Upper lobe of right lung (tissue), 1 donor: Measurements from ENCODE around the gene NIPA2. TPM values are rescaled to one million over a fixed set of nuclear protein-coding genes. Genes with fewer than 3 reads are reported as not detected.
"Not testable (repeated sequence)": the region's sequence is repeated elsewhere in the genome, so short reads cannot be mapped to it uniquely, and the experiment has no call there.

Experiments
- ATAC-seq: fragments of 200-7000 bp; cut with Tn5 transposase; one replicate; pipeline ENCODE4 v1.9.1; 2020; ENCODE audit warnings: mild to moderate bottlenecking, moderate library complexity
- DNase-seq: peaks from one replicate; pipeline ENCODE4 v3.0.0-alpha.2; 2020
- H3K27ac ChIP-seq: fragments of 200-600 bp; one replicate; pipeline ENCODE4 v1.8.0; 2022
- H3K27me3 ChIP-seq: fragments of 200-600 bp; one replicate; pipeline ENCODE4 v1.8.0; 2022; ENCODE audit warnings: mild to moderate bottlenecking
- H3K36me3 ChIP-seq: fragments of 200-600 bp; one replicate; pipeline ENCODE4 v1.8.0; 2022
- H3K4me1 ChIP-seq: fragments of 200-600 bp; one replicate; pipeline ENCODE4 v1.8.0; 2022
- H3K4me3 ChIP-seq: fragments of 200-600 bp; one replicate; pipeline ENCODE4 v1.8.0; 2022; ENCODE audit warnings: mild to moderate bottlenecking
- H3K9me3 ChIP-seq: fragments of 200-600 bp; one replicate; pipeline ENCODE4 v1.8.0; 2022
- CTCF ChIP-seq: fragments of 200-600 bp; IDR thresholded peaks from one replicate; pipeline ENCODE4 v1.8.0; 2022; ENCODE audit warnings: antibody characterized with exemption
- intact Hi-C: fragments of 100-400 bp; cut with DNase I; formaldehyde crosslinking; loops from one replicate; pipeline ENCODE4 v1.11.0; 2022
- total RNA-seq: library from RNA; stranded (reverse); fragmentation: NEBNext Ultra II Directional; extraction: Animal tissue kit (Norgen Biotek cat#: 25700); gene quantifications from one replicate; pipeline ENCODE4 v1.2.1, GENCODE V29; 2021
- donor health status: DM: no; HTN: yes; CAD: no; lungs with severe emphysema.

The NIPA2 gene
- total RNA-seq, 1 donor from 2014 or later: 46.2 TPM

DNA sequence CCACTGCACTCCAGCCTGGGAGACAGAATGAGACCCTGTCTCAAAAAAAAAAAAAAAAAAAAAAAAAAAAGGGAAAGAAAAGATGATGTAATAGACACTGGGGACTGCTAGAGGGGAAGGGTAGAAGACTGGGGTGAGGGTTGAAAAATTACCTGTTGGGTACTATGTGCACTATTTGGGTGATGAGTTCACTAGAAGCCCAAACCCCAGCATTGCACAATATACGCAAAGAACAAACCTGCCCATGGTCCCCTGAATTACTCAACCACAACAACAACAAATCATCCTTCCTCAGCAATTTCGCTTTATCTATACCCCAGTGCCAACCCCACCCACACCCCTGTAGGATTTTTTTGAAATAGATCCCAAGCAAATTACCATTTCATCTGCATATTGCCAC, 38.6 kb upstream of the NIPA2 start:
- no peaks in the 10 kb centered on the region for H3K4me1 ChIP-seq
- ATAC-seq (no peak), DNase-seq (no peak)
- H3K4me3 ChIP-seq: no peak overlapping the region
- no peaks in the 10 kb centered on the region for H3K36me3 ChIP-seq
- intact Hi-C loops: no loop called here
- no peak overlapping the region for H3K27ac ChIP-seq
- H3K9me3 ChIP-seq: no peaks in the 10 kb centered on the region
- no peaks in the 10 kb centered on the region for H3K27me3 ChIP-seq
- TF ChIP-seq CTCF: no peak

DNA sequence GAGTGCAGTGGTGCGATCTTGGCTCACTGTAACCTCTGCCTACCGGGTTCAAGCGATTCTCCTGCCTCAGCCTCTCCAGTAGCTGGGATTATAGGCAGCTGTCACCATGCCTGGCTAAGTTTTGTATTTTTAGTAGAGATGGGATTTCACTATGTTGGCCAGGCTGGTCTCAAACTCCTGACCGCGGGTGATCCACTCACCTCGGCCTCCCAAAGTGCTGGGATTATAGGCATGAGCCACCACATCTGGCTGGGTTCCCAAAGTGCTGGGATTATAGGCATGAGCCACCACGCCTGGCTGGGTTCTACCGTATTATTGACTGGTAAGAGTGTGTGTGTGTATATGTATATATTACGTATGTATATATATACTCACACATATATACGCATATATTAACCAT, 35.5 kb upstream of the NIPA2 start:
- ATAC-seq, H3K9me3 ChIP-seq, H3K4me3 ChIP-seq, DNase-seq, H3K27me3 ChIP-seq, intact Hi-C loops, H3K36me3 ChIP-seq, H3K27ac ChIP-seq, H3K4me1 ChIP-seq: not testable (repeated sequence)

GRCh38 chr15:22806156-22806555, 32.3 kb upstream of the NIPA2 start:
- no peaks in the 10 kb centered on the region for H3K27me3 ChIP-seq

GRCh38 chr15:22806664-22807063, 31.8 kb upstream of the NIPA2 start:
- TF ChIP-seq CTCF: no peak

More at GRCh38 chr15:22806156-22806555, 32.3 kb upstream of the NIPA2 start:
- TF ChIP-seq CTCF: no peak
- Histone ChIP-seq H3K27ac (no peak overlapping the region), H3K4me3 (no peak overlapping the region), H3K4me1 (no peaks in the 10 kb centered on the region), H3K9me3 (no peaks in the 10 kb centered on the region), H3K36me3 (no peaks in the 10 kb centered on the region)
- no peak for ATAC-seq
- intact Hi-C loops: no loop called here
- no peak for DNase-seq

DNA sequence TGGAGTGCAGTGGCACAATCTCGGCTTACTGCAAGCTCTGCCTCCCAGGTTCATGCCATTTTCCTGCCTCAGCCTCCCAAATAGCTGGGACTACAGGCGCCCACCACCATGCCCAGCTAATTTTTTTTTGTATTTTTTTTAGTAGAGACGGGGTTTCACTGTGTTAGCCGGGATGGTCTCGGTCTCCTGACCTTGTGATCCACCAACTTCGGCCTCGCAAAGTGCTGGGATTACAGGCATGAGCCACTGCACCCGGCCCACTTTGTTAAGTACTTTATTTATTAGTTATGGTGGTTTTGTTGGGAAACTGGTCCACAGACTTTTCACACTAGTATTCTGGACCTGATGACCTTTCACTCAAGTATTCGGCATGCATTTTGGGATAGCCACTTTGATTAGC, 30.6 kb upstream of the NIPA2 start:
- H3K4me3 ChIP-seq, H3K4me1 ChIP-seq, H3K27me3 ChIP-seq, H3K36me3 ChIP-seq, ATAC-seq, H3K27ac ChIP-seq, H3K9me3 ChIP-seq, intact Hi-C loops, DNase-seq: not testable (repeated sequence)

More at GRCh38 chr15:22806664-22807063, 31.8 kb upstream of the NIPA2 start:
- no peaks in the 10 kb centered on the region for H3K36me3 ChIP-seq
- DNase-seq (peak; percentile 36), ATAC-seq (no peak)
- H3K4me3 ChIP-seq: no peak overlapping the region
- no peaks in the 10 kb centered on the region for H3K4me1 ChIP-seq
- H3K9me3 ChIP-seq: no peaks in the 10 kb centered on the region
- intact Hi-C loops: no loop called here
- H3K27me3 ChIP-seq: no peaks in the 10 kb centered on the region
- H3K27ac ChIP-seq: no peak overlapping the region

DNA sequence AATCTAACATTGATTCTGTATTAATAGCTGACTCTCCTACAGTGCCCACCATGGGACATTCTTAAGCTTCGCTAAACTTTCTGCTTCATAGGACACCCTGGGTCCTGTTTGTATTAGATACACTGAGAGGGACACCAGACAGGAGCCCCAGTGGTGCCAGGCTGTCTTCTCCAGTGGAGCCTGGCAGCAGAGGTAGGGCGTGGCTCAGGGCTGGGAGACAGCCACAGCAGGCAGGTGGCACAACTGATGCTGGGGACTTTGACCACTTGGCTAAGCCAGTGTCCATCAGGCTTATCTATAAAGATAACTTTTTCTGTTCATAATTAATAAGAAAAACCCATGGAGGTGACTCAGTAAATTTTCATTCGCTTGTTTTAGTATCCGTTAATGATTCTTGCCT, 30.2 kb upstream of the NIPA2 start:
- Histone ChIP-seq H3K9me3 (no peaks in the 10 kb centered on the region), H3K36me3 (no peaks in the 10 kb centered on the region), H3K4me1 (no peaks in the 10 kb centered on the region), H3K4me3 (no peak overlapping the region), H3K27ac (no peak overlapping the region), H3K27me3 (no peaks in the 10 kb centered on the region)
- TF ChIP-seq CTCF: no peak
- ATAC-seq (no peak), DNase-seq (no peak)
- intact Hi-C loops: no loop called here

DNA sequence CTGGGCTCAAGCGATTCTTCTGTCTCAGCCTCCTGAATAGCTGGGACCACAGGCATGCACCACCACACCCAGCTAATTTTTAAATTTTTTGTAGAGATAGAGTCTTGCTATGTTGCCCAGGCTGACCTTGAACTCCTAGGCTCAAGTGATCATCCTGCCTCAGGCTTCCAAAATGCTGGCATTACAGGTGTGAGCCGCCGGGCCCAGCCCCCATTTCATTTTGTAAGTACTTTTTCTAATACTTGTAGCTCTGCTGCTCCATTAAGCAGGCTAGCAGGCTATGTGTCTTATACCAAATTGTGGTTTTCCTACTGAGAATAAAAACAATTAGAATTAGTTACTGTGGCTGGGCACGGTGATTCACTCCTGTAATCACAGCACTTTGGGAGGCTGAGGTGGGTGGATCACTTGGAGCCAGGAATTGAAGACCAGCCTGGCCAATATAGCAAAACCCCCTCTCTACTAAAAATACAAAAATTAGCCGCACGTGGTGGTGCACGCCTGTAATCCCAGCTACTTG, 29.6 kb upstream of the NIPA2 start:
- Histone ChIP-seq H3K27me3 (no peaks in the 10 kb centered on the region), H3K36me3 (no peaks in the 10 kb centered on the region), H3K27ac (no peak overlapping the region), H3K4me1 (no peaks in the 10 kb centered on the region), H3K4me3 (no peak overlapping the region), H3K9me3 (no peaks in the 10 kb centered on the region)
- DNase-seq: no peak
- TF ChIP-seq CTCF: no peak
- intact Hi-C loops: no loop called here
- ATAC-seq: no peak
